ENCODE data around the gene TBX2. TPM values are rescaled to one million over a fixed set of nuclear protein-coding genes. Genes with fewer than 3 reads are reported as not detected.
"Not testable (repeated sequence)": the region's sequence is repeated elsewhere in the genome, so short reads cannot be mapped to it uniquely, and the experiment has no call there.

The TBX2 gene
- total RNA-seq, 1 experiment from 2014 or later, result 1.2 TPM

- peak; percentile 82 for DNase-seq (ENCODE audit: low read depth)
- in situ Hi-C loops (cut with HindIII; ENCODE audit: low pct_unique_long_range_greater_than_20kb, low sequenced_read_pairs), result no loop called here
Observed at GRCh38 chr17:61416540-61417363, 17.1 kb downstream of the TBX2 start.

- in situ Hi-C loops (cut with HindIII; ENCODE audit: low pct_unique_long_range_greater_than_20kb, low sequenced_read_pairs), result no loop called here
- no peak for DNase-seq (ENCODE audit: low read depth)
Observed at GRCh38 chr17:61418449-61418848, 18.8 kb downstream of the TBX2 start.

GRCh38 chr17:61419496-61420046, 19.9 kb downstream of the TBX2 start:
- in situ Hi-C loops (cut with HindIII; ENCODE audit: low pct_unique_long_range_greater_than_20kb, low sequenced_read_pairs), result no loop called here

GRCh38 chr17:61420052-61420451, 20.4 kb downstream of the TBX2 start:
- DNase-seq (ENCODE audit: low read depth), result no peak
- in situ Hi-C loops (cut with HindIII; ENCODE audit: low pct_unique_long_range_greater_than_20kb, low sequenced_read_pairs), result no loop called here

More at GRCh38 chr17:61419496-61420046, 19.9 kb downstream of the TBX2 start:
- no peak for DNase-seq (ENCODE audit: low read depth)

GRCh38 chr17:61420745-61421398, 21.2 kb downstream of the TBX2 start:
- in situ Hi-C loops (cut with HindIII; ENCODE audit: low pct_unique_long_range_greater_than_20kb, low sequenced_read_pairs), result no loop called here
- no peak for DNase-seq (ENCODE audit: low read depth)

GRCh38 chr17:61421460-61421859, 21.8 kb downstream of the TBX2 start:
- DNase-seq (ENCODE audit: low read depth), result no peak
- in situ Hi-C loops (cut with HindIII; ENCODE audit: low pct_unique_long_range_greater_than_20kb, low sequenced_read_pairs), result no loop called here

GRCh38 chr17:61422116-61422799, 22.6 kb downstream of the TBX2 start:
- DNase-seq (ENCODE audit: low read depth), result no peak
- in situ Hi-C loops (cut with HindIII; ENCODE audit: low pct_unique_long_range_greater_than_20kb, low sequenced_read_pairs), result no loop called here

- DNase-seq (ENCODE audit: low read depth), result no peak
- in situ Hi-C loops (cut with HindIII; ENCODE audit: low pct_unique_long_range_greater_than_20kb, low sequenced_read_pairs), result no loop called here
Observed at GRCh38 chr17:61422869-61423268, 23.2 kb downstream of the TBX2 start.

- in situ Hi-C loops (cut with HindIII; ENCODE audit: low pct_unique_long_range_greater_than_20kb, low sequenced_read_pairs), result no loop called here
- DNase-seq (ENCODE audit: low read depth), result no peak
Observed at GRCh38 chr17:61423967-61424649, 24.5 kb downstream of the TBX2 start.

- in situ Hi-C loops (cut with HindIII; ENCODE audit: low pct_unique_long_range_greater_than_20kb, low sequenced_read_pairs), result no loop called here
- no peak for DNase-seq (ENCODE audit: low read depth)
Observed at GRCh38 chr17:61425682-61426481, 26.2 kb downstream of the TBX2 start.

- in situ Hi-C loops (cut with HindIII; ENCODE audit: low pct_unique_long_range_greater_than_20kb, low sequenced_read_pairs), result no loop called here
Observed at GRCh38 chr17:61426482-61427304, 27.1 kb downstream of the TBX2 start.

GRCh38 chr17:61427567-61427966, 27.9 kb downstream of the TBX2 start:
- peak; percentile 44 for DNase-seq (ENCODE audit: low read depth)
- in situ Hi-C loops (cut with HindIII; ENCODE audit: low pct_unique_long_range_greater_than_20kb, low sequenced_read_pairs), result no loop called here

More at GRCh38 chr17:61426482-61427304, 27.1 kb downstream of the TBX2 start:
- DNase-seq (ENCODE audit: low read depth), result peak; percentile 77

- DNase-seq (ENCODE audit: low read depth), result no peak
- in situ Hi-C loops (cut with HindIII; ENCODE audit: low pct_unique_long_range_greater_than_20kb, low sequenced_read_pairs), result no loop called here
Observed at GRCh38 chr17:61429274-61429673, 29.6 kb downstream of the TBX2 start.

- DNase-seq (ENCODE audit: low read depth); in situ Hi-C loops (cut with HindIII; ENCODE audit: low pct_unique_long_range_greater_than_20kb, low sequenced_read_pairs): not testable (repeated sequence)
Observed at GRCh38 chr17:61429831-61430230, 30.2 kb downstream of the TBX2 start.

GRCh38 chr17:61431594-61432311, 32.1 kb downstream of the TBX2 start:
- peak; percentile 66 for DNase-seq (ENCODE audit: low read depth)
- in situ Hi-C loops (cut with HindIII; ENCODE audit: low pct_unique_long_range_greater_than_20kb, low sequenced_read_pairs), result no loop called here

- in situ Hi-C loops (cut with HindIII; ENCODE audit: low pct_unique_long_range_greater_than_20kb, low sequenced_read_pairs), result no loop called here
Observed at GRCh38 chr17:61436273-61436672, 36.6 kb downstream of the TBX2 start.

More at GRCh38 chr17:61436273-61436672, 36.6 kb downstream of the TBX2 start:
- no peak for DNase-seq (ENCODE audit: low read depth)
